GM23248 (cell line): Measurements from ENCODE around the gene ANKRD29. TPM values are rescaled to one million over a fixed set of nuclear protein-coding genes. Genes with fewer than 3 reads are reported as not detected.
A peak's percentile ranks its signal among the peaks of the same experiment; 100 is the strongest.

Experiments
- DNase-seq: peaks from one replicate; pipeline ENCODE4 v3.0.0-alpha.2; 2015
- H2AFZ ChIP-seq: fragments of 200-600 bp; sonication (generic); 2 replicates; pipeline ENCODE4 v1.6.1; 2016; ENCODE audit warnings: antibody characterized with exemption
- H3F3A ChIP-seq: fragments of 200-600 bp; sonication (generic); 2 replicates; pipeline ENCODE4 v1.6.1; 2016; ENCODE audit warnings: mild to moderate bottlenecking, antibody characterized with exemption, mixed run types; ENCODE audit not compliant: insufficient read depth
- H3K27ac ChIP-seq: fragments of 200-600 bp; sonication (generic); 2 replicates; pipeline ENCODE4 v1.5.1; 2016; ENCODE audit warnings: mild to moderate bottlenecking
- H3K27me3 ChIP-seq: fragments of 200-600 bp; sonication (generic); replicated peaks from 2 replicates; pipeline ENCODE4 v1.6.1; 2016; ENCODE audit warnings: mild to moderate bottlenecking; ENCODE audit not compliant: insufficient read depth
- H3K36me3 ChIP-seq: fragments of 200-600 bp; sonication (generic); 2 replicates; pipeline ENCODE4 v1.6.1; 2016; ENCODE audit warnings: low read depth, mild to moderate bottlenecking
- H3K4me1 ChIP-seq: fragments of 200-600 bp; sonication (generic); 2 replicates; pipeline ENCODE4 v1.6.1; 2016; ENCODE audit warnings: mild to moderate bottlenecking; ENCODE audit not compliant: insufficient read depth
- H3K4me2 ChIP-seq: fragments of 200-600 bp; sonication (generic); one replicate; pipeline ENCODE4 v1.6.1; 2016; ENCODE audit warnings: mild to moderate bottlenecking; ENCODE audit not compliant: unreplicated experiment
- H3K4me3 ChIP-seq: fragments of 200-600 bp; sonication (generic); 2 replicates; pipeline ENCODE4 v1.5.1; 2016; ENCODE audit warnings: mild to moderate bottlenecking
- H3K79me2 ChIP-seq: fragments of 200-600 bp; sonication (generic); 2 replicates; pipeline ENCODE4 v1.6.1; 2016; ENCODE audit warnings: mild to moderate bottlenecking; ENCODE audit not compliant: insufficient read depth
- H3K9ac ChIP-seq: fragments of 200-600 bp; sonication (generic); 2 replicates; pipeline ENCODE4 v1.6.1; 2016; ENCODE audit warnings: mild to moderate bottlenecking
- H3K9me2 ChIP-seq: fragments of 200-600 bp; sonication (generic); 2 replicates; pipeline ENCODE4 v1.6.1; 2016; ENCODE audit warnings: mixed run types, mild to moderate bottlenecking, moderate library complexity; ENCODE audit not compliant: insufficient read depth
- H3K9me3 ChIP-seq: fragments of 200-600 bp; sonication (generic); one replicate; pipeline ENCODE4 v1.6.1; 2017; ENCODE audit warnings: low read depth
- H4K20me1 ChIP-seq: fragments of 200-600 bp; sonication (generic); 2 replicates; pipeline ENCODE4 v1.6.0; 2016; ENCODE audit not compliant: insufficient read depth
- EZH2 ChIP-seq: fragments of 200-600 bp; sonication (generic); IDR thresholded peaks from 2 replicates; pipeline ENCODE4 v1.6.1; 2018; ENCODE audit warnings: antibody characterized with exemption, mild to moderate bottlenecking; ENCODE audit not compliant: insufficient read depth, poor library complexity, severe bottlenecking
- EZH2phosphoT487 ChIP-seq: fragments of 200-600 bp; sonication (generic); IDR thresholded peaks from 2 replicates; pipeline ENCODE4 v1.6.1; 2018; ENCODE audit warnings: antibody characterized with exemption, moderate library complexity, mild to moderate bottlenecking, low read depth; ENCODE audit not compliant: insufficient read depth
- WGBS, 2 experiments: methylation state at CpG; one replicate each; pipeline ENCODE4 v1.1.6; 2015 to 2017; ENCODE audit warnings: low lambda C conversion rate in 2 of 2, low coverage in 1 of 2; ENCODE audit errors: missing lambda C conversion rate in 2 of 2; 5-methylcytosine and 5-hydroxymethylcytosine counted together
- in situ Hi-C: fragments of 300-500 bp; cut with MboI; formaldehyde crosslinking; loops from 2 replicates; pipeline ENCODE4 v1.15.0; 2020
- polyA plus RNA-seq: library from polyadenylated mRNA; unstranded; fragments of >200 nt; fragmentation: Nextera tagmentation; extraction: Ambion mirVana; gene quantifications from 2 replicates; pipeline ENCODE4 v1.2.1, GENCODE V29; 2016
- total RNA-seq: library from RNA; depleted of rRNA; stranded (reverse); fragments of >200 nt; shearing (Covaris generic); gene quantifications from 2 replicates; pipeline ENCODE4 v1.2.3, GENCODE V29; 2014

ANKRD29 gene
- total and polyA plus RNA-seq, 2 experiments from 2014 or later, result 8.0 to 9.2 TPM

DNA sequence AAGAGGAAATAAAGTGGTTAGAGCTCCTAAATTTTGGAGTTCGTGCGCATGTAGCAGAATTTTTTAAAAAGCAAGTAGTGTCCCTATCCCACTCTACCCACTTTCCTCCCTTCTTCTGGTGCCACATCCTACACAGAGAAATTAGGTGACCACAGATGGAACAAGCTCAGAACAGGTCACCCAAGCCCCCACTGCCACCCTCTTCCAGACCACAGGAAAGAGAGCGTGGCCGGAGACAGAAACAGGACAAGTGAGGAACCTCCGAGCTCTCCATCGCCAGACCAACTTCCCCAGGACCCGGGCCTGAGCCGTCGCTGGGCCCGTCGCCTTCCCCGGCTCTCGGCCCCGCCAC, 76.8 kb downstream of the ANKRD29 start:
- DNase-seq, result no peak
- H2AFZ ChIP-seq, result peak overlapping the region; percentile 58

DNA sequence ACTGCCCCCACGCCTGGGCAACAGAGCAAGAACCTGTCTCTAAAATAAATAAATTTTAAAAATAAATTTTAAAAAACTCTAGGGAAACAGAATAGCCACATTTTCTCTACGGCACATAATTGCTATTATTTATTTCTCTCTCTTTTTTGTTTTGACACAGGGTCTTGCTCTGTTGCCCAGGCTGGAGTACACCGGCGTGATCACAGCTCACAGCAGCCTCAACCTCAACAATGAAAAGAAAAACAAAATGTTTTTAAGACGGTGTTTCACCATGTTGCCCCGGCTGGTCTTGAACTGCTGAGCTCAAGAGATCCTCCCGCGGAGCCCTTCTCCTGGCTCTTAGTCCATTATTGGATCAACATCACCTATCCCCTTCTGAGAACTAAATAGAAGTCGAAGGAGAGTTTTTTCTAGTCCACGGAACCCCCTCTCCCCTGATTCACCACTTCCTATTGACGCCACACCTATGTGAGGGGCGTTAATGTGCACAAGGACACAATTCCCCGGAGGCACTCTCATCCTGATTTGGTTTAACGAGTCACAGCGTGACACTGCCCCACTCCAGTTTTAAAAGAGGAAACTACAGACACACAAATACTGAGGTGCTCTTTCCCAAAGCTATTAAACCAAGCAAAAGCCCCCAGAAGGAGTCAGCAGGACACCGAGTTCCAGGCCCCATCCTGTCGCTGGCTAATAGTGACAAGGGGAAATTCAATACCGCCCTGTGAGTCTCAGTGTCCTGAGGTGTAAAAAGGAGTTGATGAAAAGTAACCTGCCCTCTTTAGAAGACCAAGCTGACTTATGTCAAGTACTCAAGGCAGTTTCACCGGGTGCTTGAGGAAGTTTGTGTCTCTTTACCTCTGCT, 77.5 kb downstream of the ANKRD29 start:
- H3K27me3 ChIP-seq, result no peaks in the 10 kb centered on the region
- TF ChIP-seq EZH2, result no peak
- TF ChIP-seq EZH2phosphoT487, result no peak
- no peaks in the 10 kb centered on the region for H3K9me3 ChIP-seq
- peaks cover 50% of the 10 kb centered on the region for H3K79me2 ChIP-seq
- H3K4me1 ChIP-seq, result peaks cover 42% of the 10 kb centered on the region
- H3K4me3 ChIP-seq, result peak overlapping the region; percentile 80
- peak overlapping the region; percentile 97 for H3K4me2 ChIP-seq
- H3K9ac ChIP-seq, result peak overlapping the region; percentile 94
- peak; percentile 61 for DNase-seq
- H4K20me1 ChIP-seq, result no peaks in the 10 kb centered on the region
- no peaks in the 10 kb centered on the region for H3K36me3 ChIP-seq
- WGBS, 2 experiments, result 20 to 21% methylated on average over 19 of the region's 19 CpGs
- in situ Hi-C loops, result no loop called here
- peaks cover 39% of the 10 kb centered on the region for H3F3A ChIP-seq
- H2AFZ ChIP-seq, result peak overlapping the region; percentile 58
- H3K27ac ChIP-seq, result peak overlapping the region; percentile 92
- H3K9me2 ChIP-seq, result no peaks in the 10 kb centered on the region

More for the DNA sequence above, 76.8 kb downstream of the ANKRD29 start:
- Histone ChIP-seq H3K9me2 (no peaks in the 10 kb centered on the region), H3K4me1 (peaks cover 38% of the 10 kb centered on the region), H3K36me3 (no peaks in the 10 kb centered on the region), H3K4me3 (peak overlapping the region; percentile 80), H4K20me1 (no peaks in the 10 kb centered on the region), H3F3A (peaks cover 33% of the 10 kb centered on the region), H3K9me3 (no peaks in the 10 kb centered on the region), H3K4me2 (peak overlapping the region; percentile 97), H3K27ac (peak overlapping the region; percentile 92), H3K79me2 (peaks cover 47% of the 10 kb centered on the region), H3K27me3 (no peaks in the 10 kb centered on the region), H3K9ac (peak overlapping the region; percentile 94)
- WGBS, 2 experiments, result 0% methylated on average over 14 of the region's 14 CpGs
- in situ Hi-C loops, result no loop called here
- TF ChIP-seq EZH2 (no peak), EZH2phosphoT487 (no peak)

GRCh38 chr18:23584019-23584983, 78.4 kb downstream of the ANKRD29 start:
- Histone ChIP-seq H3K36me3 (no peaks in the 10 kb centered on the region), H3K4me3 (peak overlapping the region; percentile 80), H4K20me1 (no peaks in the 10 kb centered on the region), H3K9me2 (no peaks in the 10 kb centered on the region), H3K27me3 (no peaks in the 10 kb centered on the region), H3K4me1 (peaks cover 51% of the 10 kb centered on the region), H2AFZ (no peak overlapping the region), H3K79me2 (peaks cover 60% of the 10 kb centered on the region), H3K4me2 (peak overlapping the region; percentile 97), H3K9me3 (no peaks in the 10 kb centered on the region), H3F3A (peaks cover 47% of the 10 kb centered on the region), H3K9ac (peak overlapping the region; percentile 94; the same call in 1 of the 2 replicates), H3K27ac (0 out of 2 replicates have a peak overlapping the region, but pooled peaks have one; percentile 92)
- in situ Hi-C loops, result no loop called here
- WGBS, 2 experiments, result 92 to 94% methylated on average over 13 of the region's 13 CpGs
- no peak for DNase-seq
- TF ChIP-seq EZH2 (no peak), EZH2phosphoT487 (no peak)
